Body of pancreas (tissue), 4 donors: ENCODE measurements around the gene SLC30A1.

Source experiments
- POLR2A ChIP-seq, 3 donors: fragments of 450-650 bp; IDR thresholded peaks; one replicate each; pipeline ENCODE4 v1.6.1; 2016; ENCODE audit warnings: antibody characterized with exemption in 3 of 3, mild to moderate bottlenecking in 2 of 3
- TF ChIP-seq, protein P1 (sequence below), 7 experiments: fragments of 450-650 bp in 4 of 7; fragments of 200-600 bp in 3 of 7; sonication (generic) in 3 of 7; IDR thresholded peaks; one replicate each; pipeline ENCODE4 v1.5.1; 2016 to 2019; ENCODE audit warnings: antibody characterized with exemption in 7 of 7

DNA sequence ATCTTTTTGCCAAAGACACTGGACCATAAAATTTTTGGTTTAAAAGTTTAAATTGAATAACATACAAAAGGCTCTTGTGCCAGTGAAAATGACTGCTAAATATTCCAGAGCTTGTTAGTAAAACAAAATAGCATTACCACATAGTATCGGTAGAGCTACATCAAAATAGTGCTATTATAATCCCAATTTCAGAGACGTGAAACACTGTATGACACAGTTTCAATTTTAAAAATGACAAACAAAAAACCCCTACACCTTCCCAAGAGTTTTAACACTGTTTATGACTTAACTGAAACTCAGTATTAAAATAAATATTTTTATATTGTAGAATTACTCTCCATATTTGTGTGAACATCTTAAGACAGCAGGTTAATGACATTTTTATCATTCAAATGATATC lies 7.0 kb downstream of the SLC30A1 start:
- TF ChIP-seq, protein P1, sequence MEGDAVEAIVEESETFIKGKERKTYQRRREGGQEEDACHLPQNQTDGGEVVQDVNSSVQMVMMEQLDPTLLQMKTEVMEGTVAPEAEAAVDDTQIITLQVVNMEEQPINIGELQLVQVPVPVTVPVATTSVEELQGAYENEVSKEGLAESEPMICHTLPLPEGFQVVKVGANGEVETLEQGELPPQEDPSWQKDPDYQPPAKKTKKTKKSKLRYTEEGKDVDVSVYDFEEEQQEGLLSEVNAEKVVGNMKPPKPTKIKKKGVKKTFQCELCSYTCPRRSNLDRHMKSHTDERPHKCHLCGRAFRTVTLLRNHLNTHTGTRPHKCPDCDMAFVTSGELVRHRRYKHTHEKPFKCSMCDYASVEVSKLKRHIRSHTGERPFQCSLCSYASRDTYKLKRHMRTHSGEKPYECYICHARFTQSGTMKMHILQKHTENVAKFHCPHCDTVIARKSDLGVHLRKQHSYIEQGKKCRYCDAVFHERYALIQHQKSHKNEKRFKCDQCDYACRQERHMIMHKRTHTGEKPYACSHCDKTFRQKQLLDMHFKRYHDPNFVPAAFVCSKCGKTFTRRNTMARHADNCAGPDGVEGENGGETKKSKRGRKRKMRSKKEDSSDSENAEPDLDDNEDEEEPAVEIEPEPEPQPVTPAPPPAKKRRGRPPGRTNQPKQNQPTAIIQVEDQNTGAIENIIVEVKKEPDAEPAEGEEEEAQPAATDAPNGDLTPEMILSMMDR (IDR thresholded peaks at IDR 0.05): no peak
- no peak for TF ChIP-seq POLR2A (IDR thresholded peaks at IDR 0.05)
